SU-DHL-6 (cell line): Measurements from ENCODE around the gene THAP3.

Experiments used
- H2AFZ ChIP-seq: fragments of 200-600 bp; sonication (generic); 2 replicates; pipeline ENCODE4 v1.6.1; 2014; ENCODE audit warnings: low read depth, mild to moderate bottlenecking, moderate library complexity, mixed read lengths, antibody characterized with exemption, low read length; ENCODE audit not compliant: severe bottlenecking
- H3F3A ChIP-seq: fragments of 200-600 bp; shearing (Covaris generic); 2 replicates; pipeline ENCODE4 v1.6.0; 2016; ENCODE audit warnings: antibody characterized with exemption, mild to moderate bottlenecking; ENCODE audit not compliant: insufficient read depth
- H3K27ac ChIP-seq: fragments of 200-600 bp; sonication (generic); 2 replicates; pipeline ENCODE4 v1.5.1; 2016; ENCODE audit warnings: low read depth, mild to moderate bottlenecking, low read length, moderate library complexity, mixed read lengths
- H3K27me3 ChIP-seq: fragments of 200-600 bp; sonication (generic), shearing (Covaris generic); 2 replicates; pipeline ENCODE4 v1.6.0; 2014; ENCODE audit warnings: mild to moderate bottlenecking, low read length
- H3K36me3 ChIP-seq: fragments of 200-600 bp; sonication (generic); 2 replicates; pipeline ENCODE4 v1.6.1; 2014; ENCODE audit warnings: mild to moderate bottlenecking, low read length, mixed read lengths
- H3K4me2 ChIP-seq: fragments of 300-600, 200-600 bp; shearing (Covaris generic), sonication (generic); 2 replicates; pipeline ENCODE4 v1.6.0; 2014; ENCODE audit warnings: low read length, low read depth, mild to moderate bottlenecking; ENCODE audit not compliant: poor library complexity, severe bottlenecking
- H3K4me3 ChIP-seq: fragments of 200-600 bp; sonication (generic); 2 replicates; pipeline ENCODE4 v1.5.1; 2014; ENCODE audit warnings: antibody characterized with exemption, low read length, mild to moderate bottlenecking, mixed read lengths; ENCODE audit not compliant: insufficient read depth, poor library complexity, severe bottlenecking
- H3K79me2 ChIP-seq: fragments of 200-600 bp; sonication (generic); 2 replicates; pipeline ENCODE4 v1.6.1; 2014; ENCODE audit warnings: mild to moderate bottlenecking, low read length, moderate library complexity; ENCODE audit not compliant: insufficient read depth
- H3K9ac ChIP-seq: fragments of 200-600 bp; sonication (generic); 2 replicates; pipeline ENCODE4 v1.7.0; 2014; ENCODE audit warnings: mild to moderate bottlenecking, low read length
- H3K9me2 ChIP-seq: fragments of 200-600 bp; sonication (generic); replicated peaks from 2 replicates; pipeline ENCODE4 v1.6.1; 2014; ENCODE audit warnings: low read length; ENCODE audit not compliant: insufficient read depth
- H3K9me3 ChIP-seq: fragments of 200-600 bp; sonication (generic); 2 replicates; pipeline ENCODE4 v1.6.1; 2014; ENCODE audit warnings: low read length, mixed read lengths; ENCODE audit not compliant: insufficient read depth
- H4K20me1 ChIP-seq: fragments of 200-600 bp; sonication (generic); 2 replicates; pipeline ENCODE4 v1.6.1; 2014; ENCODE audit warnings: low read depth, mild to moderate bottlenecking, antibody characterized with exemption, low read length, moderate library complexity, mixed read lengths
- EZH2phosphoT487 ChIP-seq: fragments of 200-600 bp; sonication (generic), shearing (Covaris generic); conservative IDR thresholded peaks from 2 replicates; pipeline ENCODE4 v1.6.1; 2018; ENCODE audit warnings: mild to moderate bottlenecking, antibody characterized with exemption, low read length, moderate library complexity, mixed read lengths
- TF ChIP-seq, protein P1 (sequence below): fragments of 200-600 bp; sonication (generic); IDR thresholded peaks from one replicate; pipeline ENCODE4 v1.5.1; 2017; ENCODE audit warnings: antibody characterized with exemption, mild to moderate bottlenecking, low read length, moderate library complexity; ENCODE audit not compliant: insufficient read depth, poor library complexity, severe bottlenecking

The THAP3 gene

DNA sequence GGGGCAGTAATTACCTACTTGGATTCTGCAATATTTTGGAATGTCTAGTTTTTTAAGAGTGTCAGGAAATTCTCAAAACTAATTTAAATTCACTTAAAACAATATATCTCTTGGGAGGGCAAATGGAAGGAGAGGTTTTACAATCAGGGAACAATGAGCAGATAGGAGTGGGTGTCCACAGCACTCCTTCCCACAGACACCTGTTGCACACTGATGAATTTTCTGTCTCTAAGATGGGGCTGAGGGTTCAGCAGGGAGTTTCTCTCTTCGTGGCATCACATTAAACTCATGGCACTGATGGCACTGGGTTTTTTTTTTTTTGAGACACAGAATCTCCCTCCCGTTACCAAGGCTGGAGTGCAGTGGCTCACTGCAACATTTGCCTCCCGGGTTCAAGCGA lies 5.6 kb upstream of the THAP3 start:
- peaks cover 30% of the 10 kb centered on the region for H3K79me2 ChIP-seq
- H3K9ac ChIP-seq, result no peak overlapping the region
- H3K27me3 ChIP-seq, result no peaks in the 10 kb centered on the region
- H3K9me2 ChIP-seq, result no peaks in the 10 kb centered on the region
- H3K9me3 ChIP-seq, result no peaks in the 10 kb centered on the region
- H2AFZ ChIP-seq, result no peak overlapping the region
- H3K4me3 ChIP-seq, result no peak overlapping the region
- H4K20me1 ChIP-seq, result no peaks in the 10 kb centered on the region
- 0 out of 2 replicates have a peak, but pooled peaks cover 4% of the 10 kb centered on the region for H3K36me3 ChIP-seq
- no peak overlapping the region for H3K27ac ChIP-seq
- TF ChIP-seq EZH2phosphoT487, result no peak
- TF ChIP-seq, protein P1, sequence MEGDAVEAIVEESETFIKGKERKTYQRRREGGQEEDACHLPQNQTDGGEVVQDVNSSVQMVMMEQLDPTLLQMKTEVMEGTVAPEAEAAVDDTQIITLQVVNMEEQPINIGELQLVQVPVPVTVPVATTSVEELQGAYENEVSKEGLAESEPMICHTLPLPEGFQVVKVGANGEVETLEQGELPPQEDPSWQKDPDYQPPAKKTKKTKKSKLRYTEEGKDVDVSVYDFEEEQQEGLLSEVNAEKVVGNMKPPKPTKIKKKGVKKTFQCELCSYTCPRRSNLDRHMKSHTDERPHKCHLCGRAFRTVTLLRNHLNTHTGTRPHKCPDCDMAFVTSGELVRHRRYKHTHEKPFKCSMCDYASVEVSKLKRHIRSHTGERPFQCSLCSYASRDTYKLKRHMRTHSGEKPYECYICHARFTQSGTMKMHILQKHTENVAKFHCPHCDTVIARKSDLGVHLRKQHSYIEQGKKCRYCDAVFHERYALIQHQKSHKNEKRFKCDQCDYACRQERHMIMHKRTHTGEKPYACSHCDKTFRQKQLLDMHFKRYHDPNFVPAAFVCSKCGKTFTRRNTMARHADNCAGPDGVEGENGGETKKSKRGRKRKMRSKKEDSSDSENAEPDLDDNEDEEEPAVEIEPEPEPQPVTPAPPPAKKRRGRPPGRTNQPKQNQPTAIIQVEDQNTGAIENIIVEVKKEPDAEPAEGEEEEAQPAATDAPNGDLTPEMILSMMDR, result no peak
- H3K4me2 ChIP-seq, result no peak overlapping the region
- peaks cover 16% of the 10 kb centered on the region; the same call in 1 of the 2 replicates for H3F3A ChIP-seq

- Histone ChIP-seq H3K27ac (no peak overlapping the region), H3K36me3 (0 out of 2 replicates have a peak, but pooled peaks cover 4% of the 10 kb centered on the region), H4K20me1 (no peaks in the 10 kb centered on the region), H3K27me3 (no peaks in the 10 kb centered on the region), H3K9ac (no peak overlapping the region), H3K9me3 (no peaks in the 10 kb centered on the region), H3K4me2 (no peak overlapping the region), H3K9me2 (no peaks in the 10 kb centered on the region), H3K79me2 (peaks cover 19% of the 10 kb centered on the region), H3K4me3 (no peak overlapping the region), H2AFZ (no peak overlapping the region), H3F3A (peaks cover 11% of the 10 kb centered on the region; the same call in 1 of the 2 replicates)
- TF ChIP-seq, protein P1, result no peak
- TF ChIP-seq EZH2phosphoT487, result no peak
Measured at GRCh38 chr1:6621429-6622391, 3.0 kb upstream of the THAP3 start.

- 0 out of 2 replicates have a peak, but pooled peaks cover 4% of the 10 kb centered on the region for H3K36me3 ChIP-seq
Measured at GRCh38 chr1:6622396-6623152, 2.1 kb upstream of the THAP3 start.

More at GRCh38 chr1:6622396-6623152, 2.1 kb upstream of the THAP3 start:
- no peak overlapping the region for H3K27ac ChIP-seq
- H3K4me2 ChIP-seq, result no peak overlapping the region
- TF ChIP-seq, protein P1, result no peak
- no peak for TF ChIP-seq EZH2phosphoT487
- peaks cover 15% of the 10 kb centered on the region for H3K79me2 ChIP-seq
- H3K9me3 ChIP-seq, result no peaks in the 10 kb centered on the region
- H3K9me2 ChIP-seq, result no peaks in the 10 kb centered on the region
- H3K9ac ChIP-seq, result no peak overlapping the region
- no peaks in the 10 kb centered on the region for H3K27me3 ChIP-seq
- peaks cover 11% of the 10 kb centered on the region; the same call in 1 of the 2 replicates for H3F3A ChIP-seq
- H3K4me3 ChIP-seq, result no peak overlapping the region
- H4K20me1 ChIP-seq, result no peaks in the 10 kb centered on the region
- no peak overlapping the region for H2AFZ ChIP-seq
